Measurements from ENCODE around the gene TUBE1.
"Not testable (repeated sequence)": the region's sequence is repeated elsewhere in the genome, so short reads cannot be mapped to it uniquely, and the experiment has no call there.

The TUBE1 gene

DNA sequence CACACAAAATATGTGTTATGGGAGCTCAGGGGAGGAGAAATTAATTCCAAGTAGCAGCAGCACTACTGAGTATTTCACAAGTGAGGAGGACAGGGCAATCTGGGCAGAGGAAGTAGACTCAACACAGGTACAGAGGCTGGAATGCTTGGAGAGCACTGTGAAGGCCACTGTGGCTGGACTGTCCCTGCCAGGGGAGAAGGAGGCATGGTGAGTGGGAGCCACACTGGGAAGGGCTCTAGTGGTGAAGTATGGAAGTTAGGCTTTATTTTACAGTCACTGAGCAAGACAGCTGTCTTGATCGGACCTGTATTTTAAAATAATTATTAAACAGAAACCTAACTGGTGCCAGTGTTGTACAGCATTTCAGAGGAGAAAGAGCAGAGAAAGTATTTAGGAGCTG, 28.9 kb upstream of the TUBE1 start:
- H3K4me3 ChIP-seq (replicated peaks; ENCODE audit: low read depth, low read length): no peak overlapping the region
- TF ChIP-seq, protein P1, sequence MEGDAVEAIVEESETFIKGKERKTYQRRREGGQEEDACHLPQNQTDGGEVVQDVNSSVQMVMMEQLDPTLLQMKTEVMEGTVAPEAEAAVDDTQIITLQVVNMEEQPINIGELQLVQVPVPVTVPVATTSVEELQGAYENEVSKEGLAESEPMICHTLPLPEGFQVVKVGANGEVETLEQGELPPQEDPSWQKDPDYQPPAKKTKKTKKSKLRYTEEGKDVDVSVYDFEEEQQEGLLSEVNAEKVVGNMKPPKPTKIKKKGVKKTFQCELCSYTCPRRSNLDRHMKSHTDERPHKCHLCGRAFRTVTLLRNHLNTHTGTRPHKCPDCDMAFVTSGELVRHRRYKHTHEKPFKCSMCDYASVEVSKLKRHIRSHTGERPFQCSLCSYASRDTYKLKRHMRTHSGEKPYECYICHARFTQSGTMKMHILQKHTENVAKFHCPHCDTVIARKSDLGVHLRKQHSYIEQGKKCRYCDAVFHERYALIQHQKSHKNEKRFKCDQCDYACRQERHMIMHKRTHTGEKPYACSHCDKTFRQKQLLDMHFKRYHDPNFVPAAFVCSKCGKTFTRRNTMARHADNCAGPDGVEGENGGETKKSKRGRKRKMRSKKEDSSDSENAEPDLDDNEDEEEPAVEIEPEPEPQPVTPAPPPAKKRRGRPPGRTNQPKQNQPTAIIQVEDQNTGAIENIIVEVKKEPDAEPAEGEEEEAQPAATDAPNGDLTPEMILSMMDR (IDR thresholded peaks at IDR 0.05; ENCODE audit: low read length, missing control alignments): no peak
- no peak for DNase-seq (ENCODE audit: low read depth)

DNA sequence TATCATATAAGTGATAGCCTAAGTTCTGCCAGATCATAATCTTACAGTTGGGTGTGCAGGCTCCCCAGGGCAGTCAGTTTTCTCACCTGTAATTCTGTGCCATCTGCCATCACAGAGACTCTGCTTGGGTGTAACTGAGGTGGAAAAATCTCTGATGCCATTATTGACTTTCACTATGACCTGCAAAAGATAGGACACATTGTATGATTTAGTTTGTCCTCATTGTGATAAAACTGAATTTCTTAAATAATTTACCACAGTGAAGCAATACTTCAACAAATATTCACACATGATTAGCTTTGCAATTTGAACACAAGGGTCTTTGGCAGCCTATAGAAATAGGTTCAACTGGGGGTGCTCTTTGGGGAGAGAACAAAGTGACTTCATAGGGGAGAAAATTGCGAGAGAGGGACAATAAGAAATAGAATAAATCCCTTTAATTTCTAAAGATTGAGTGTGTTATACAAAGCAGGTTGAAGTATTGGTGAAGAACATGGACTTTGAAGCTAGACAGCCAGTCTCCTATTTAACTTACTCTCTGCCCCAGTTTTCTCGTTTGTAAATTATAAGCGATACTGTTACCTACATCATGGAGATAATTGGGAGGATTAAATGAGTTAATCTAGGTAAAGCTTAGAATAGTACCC, 27.4 kb upstream of the TUBE1 start:
- TF ChIP-seq, protein P1 (IDR thresholded peaks at IDR 0.05; ENCODE audit: low read length, missing control alignments): no peak
- no peak for DNase-seq (ENCODE audit: low read depth)
- H3K4me3 ChIP-seq (replicated peaks; ENCODE audit: low read depth, low read length): no peak overlapping the region

DNA sequence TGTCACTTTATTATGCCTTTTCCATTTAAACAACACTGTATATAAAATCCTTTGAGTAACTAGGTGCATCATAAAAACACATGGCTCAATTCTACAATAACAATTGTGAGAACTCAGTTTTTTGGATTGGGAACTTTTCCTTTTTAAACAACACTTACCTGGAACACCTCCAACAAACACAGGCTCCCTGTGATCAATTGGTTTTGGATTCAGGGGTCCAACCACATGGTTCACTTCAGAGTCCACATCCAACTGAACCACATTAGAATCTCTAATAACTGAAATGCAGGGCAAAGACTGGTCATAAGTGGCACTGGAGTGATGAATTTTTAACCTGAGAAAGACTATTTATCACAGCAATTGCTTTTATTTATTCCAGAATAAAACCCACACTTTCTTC, 26.6 kb upstream of the TUBE1 start:
- H3K4me3 ChIP-seq (replicated peaks; ENCODE audit: low read depth, low read length): no peak overlapping the region
- DNase-seq (ENCODE audit: low read depth): no peak
- TF ChIP-seq, protein P1 (IDR thresholded peaks at IDR 0.05; ENCODE audit: low read length, missing control alignments): no peak

DNA sequence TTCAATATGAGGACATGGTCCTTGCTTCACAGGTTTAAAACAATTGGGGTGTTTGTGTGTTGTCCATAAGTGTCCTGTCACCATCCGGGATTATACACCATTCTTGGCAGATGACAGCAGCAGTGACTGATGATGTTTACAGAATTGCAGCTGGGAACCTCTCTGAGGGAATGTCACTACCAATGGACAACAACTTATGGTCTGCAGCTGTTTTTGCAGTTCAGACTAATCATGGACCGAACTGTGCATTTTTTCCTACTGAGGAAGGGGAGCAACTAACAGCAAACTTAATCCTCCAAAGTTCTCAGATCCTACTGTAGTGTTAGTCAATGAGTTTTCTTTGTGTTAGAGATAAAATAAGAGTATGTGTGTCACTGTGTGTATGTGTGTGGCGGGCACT, 26.1 kb upstream of the TUBE1 start:
- DNase-seq (ENCODE audit: low read depth): no peak
- TF ChIP-seq, protein P1 (IDR thresholded peaks at IDR 0.05; ENCODE audit: low read length, missing control alignments): no peak

DNA sequence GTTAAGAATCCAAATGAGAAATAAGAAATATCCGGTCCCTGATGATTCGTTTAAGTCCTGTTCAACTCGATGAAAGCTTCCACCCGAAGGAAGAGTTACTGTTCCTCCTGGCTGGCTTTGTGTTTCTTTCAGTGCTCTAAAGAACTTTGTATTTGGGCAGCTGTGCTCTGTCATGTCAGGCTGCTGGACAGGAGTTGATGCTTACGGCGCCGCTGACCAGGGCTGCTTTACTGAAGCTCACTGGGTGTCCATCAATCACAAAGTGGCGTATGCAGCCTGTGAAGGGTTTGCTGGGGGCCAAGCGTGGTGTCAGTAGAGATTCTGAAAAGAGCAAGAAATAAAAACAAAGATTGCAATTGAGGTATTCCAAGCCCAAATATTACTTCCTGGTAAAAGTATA, 22.0 kb upstream of the TUBE1 start:
- DNase-seq (ENCODE audit: low read depth): no peak
- no peak overlapping the region for H3K4me3 ChIP-seq (replicated peaks; ENCODE audit: low read depth, low read length)
- TF ChIP-seq, protein P1 (IDR thresholded peaks at IDR 0.05; ENCODE audit: low read length, missing control alignments): no peak

More for the DNA sequence above, 26.1 kb upstream of the TUBE1 start:
- no peak overlapping the region for H3K4me3 ChIP-seq (replicated peaks; ENCODE audit: low read depth, low read length)

DNA sequence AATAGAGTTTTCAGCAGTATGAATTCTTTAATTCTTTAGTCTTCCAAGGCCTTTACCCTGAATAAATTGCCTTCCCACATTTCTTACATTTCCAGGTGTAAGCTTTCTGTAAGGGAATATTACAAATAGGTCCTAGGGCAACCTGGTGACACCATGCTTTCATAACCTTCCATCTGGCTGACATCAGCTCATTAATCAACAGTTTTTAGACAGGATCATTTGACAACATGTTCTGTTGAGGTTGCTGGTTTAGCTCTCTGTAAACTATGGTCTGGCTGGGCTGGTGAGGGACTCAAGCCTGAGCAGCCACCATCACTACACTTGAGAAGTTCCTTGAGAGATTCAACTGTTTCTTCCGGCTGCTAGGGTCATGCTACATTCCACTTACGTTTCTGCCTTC, 19.3 kb upstream of the TUBE1 start:
- TF ChIP-seq, protein P1 (IDR thresholded peaks at IDR 0.05; ENCODE audit: low read length, missing control alignments): no peak

DNA sequence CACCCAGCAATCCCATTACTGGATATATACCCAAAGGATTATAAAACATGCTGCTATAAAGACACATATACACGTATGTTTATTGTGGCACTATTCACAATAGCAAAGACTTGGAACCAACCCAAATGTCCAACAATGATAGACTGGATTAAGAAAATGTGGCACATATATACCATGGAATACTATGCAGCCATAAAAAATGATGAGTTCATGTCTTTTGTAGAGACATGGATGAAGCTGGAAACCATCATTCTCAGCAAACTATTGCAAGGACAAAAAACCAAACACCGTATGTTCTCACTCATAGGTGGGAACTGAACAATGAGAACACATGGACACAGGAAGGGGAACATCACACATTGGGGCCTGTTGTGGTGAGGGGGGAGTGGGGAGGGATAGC, 18.7 kb upstream of the TUBE1 start:
- not testable (repeated sequence) for DNase-seq (ENCODE audit: low read depth); H3K4me3 ChIP-seq (replicated peaks; ENCODE audit: low read depth, low read length)

More for the DNA sequence above, 19.3 kb upstream of the TUBE1 start:
- no peak for DNase-seq (ENCODE audit: low read depth)
- no peak overlapping the region for H3K4me3 ChIP-seq (replicated peaks; ENCODE audit: low read depth, low read length)

Data from fibroblast of pulmonary artery (primary cell).